ENCODE data around the gene NACC2.

NACC2 gene

DNA sequence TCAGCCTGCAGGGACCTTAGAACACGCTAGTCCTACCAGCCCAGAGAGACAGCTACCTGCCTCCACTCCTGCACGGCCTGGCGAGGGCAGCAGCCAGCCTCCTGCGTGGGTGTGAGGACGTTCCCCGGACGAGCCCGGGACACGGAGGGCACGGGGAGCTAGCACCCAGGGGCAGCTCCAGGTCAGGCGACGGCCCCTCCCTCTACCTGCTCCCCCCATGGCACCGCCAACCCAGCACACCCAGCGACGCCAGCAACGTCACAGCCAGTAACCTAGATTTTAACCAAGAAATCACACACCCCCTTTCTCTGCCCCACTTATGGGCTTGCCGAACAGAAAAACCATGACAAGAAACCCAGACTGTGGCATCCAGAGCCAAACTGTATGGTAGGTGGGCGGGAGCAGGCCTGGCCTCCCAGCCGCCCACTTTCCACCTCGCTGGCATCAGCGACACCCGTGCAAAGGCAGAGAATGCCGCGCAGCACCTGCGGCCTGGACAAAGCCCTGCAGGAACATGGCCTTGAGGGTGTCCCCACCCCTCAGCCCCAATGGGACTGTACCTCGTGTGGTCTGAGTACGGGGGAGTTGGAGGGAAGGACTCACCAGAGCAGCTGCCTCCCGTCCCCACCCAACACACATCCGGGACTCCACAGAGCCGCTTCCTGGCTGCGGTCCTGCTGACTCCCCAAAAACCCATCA, 47.9 kb downstream of the NACC2 start:
- Histone ChIP-seq H3K79me2 (ENCODE audit: control insufficient read depth, low read length) (no peaks in the 10 kb centered on the region), H3K27me3 (ENCODE audit: control insufficient read depth, low read length) (no peaks in the 10 kb centered on the region), H3K36me3 (ENCODE audit: control insufficient read depth, low read length) (no peaks in the 10 kb centered on the region), H3K4me1 (ENCODE audit: control insufficient read depth, low read length) (no peaks in the 10 kb centered on the region), H3K27ac (ENCODE audit: low read depth, low read length) (no peak overlapping the region), H3K4me2 (ENCODE audit: low read length) (no peak overlapping the region), H3F3A (ENCODE audit: control insufficient read depth, insufficient read depth) (no peaks in the 10 kb centered on the region), H4K20me1 (ENCODE audit: control insufficient read depth, insufficient read depth, low read depth, low read length) (no peaks in the 10 kb centered on the region), H3K9me3 (ENCODE audit: control insufficient read depth, insufficient read depth, low read length) (no peaks in the 10 kb centered on the region), H3K4me3 (ENCODE audit: low read length) (no peak overlapping the region), H3K9me2 (replicated peaks; ENCODE audit: control insufficient read depth, low read length) (no peaks in the 10 kb centered on the region)
- TF ChIP-seq EZH2phosphoT487 (IDR thresholded peaks at IDR 0.05; ENCODE audit: borderline replicate concordance, low read length), result no peak
- TF ChIP-seq, protein P1, sequence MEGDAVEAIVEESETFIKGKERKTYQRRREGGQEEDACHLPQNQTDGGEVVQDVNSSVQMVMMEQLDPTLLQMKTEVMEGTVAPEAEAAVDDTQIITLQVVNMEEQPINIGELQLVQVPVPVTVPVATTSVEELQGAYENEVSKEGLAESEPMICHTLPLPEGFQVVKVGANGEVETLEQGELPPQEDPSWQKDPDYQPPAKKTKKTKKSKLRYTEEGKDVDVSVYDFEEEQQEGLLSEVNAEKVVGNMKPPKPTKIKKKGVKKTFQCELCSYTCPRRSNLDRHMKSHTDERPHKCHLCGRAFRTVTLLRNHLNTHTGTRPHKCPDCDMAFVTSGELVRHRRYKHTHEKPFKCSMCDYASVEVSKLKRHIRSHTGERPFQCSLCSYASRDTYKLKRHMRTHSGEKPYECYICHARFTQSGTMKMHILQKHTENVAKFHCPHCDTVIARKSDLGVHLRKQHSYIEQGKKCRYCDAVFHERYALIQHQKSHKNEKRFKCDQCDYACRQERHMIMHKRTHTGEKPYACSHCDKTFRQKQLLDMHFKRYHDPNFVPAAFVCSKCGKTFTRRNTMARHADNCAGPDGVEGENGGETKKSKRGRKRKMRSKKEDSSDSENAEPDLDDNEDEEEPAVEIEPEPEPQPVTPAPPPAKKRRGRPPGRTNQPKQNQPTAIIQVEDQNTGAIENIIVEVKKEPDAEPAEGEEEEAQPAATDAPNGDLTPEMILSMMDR (IDR thresholded peaks at IDR 0.05; ENCODE audit: low read depth, low read length, poor library complexity, severe bottlenecking), result no peak

DNA sequence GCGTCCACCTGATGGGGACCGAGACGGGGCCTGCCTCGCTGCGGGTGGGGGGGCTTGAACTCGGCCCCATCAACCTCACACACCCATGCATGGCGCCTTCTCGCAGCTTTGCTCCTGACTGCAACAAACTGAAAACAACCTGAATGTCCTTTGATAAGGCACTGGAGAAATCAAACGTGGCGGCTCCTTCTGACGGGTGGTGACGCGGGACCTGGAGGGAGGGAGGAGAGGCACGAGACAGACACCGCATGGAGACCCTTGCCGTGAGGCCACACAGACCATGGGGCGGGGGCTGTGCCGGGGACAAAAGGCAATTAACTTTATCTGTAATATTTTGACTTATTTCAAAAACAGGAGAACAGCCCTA, 48.6 kb downstream of the NACC2 start:
- Histone ChIP-seq H3K4me3 (ENCODE audit: low read length) (no peak overlapping the region), H3K27ac (ENCODE audit: low read depth, low read length) (no peak overlapping the region), H3K36me3 (ENCODE audit: control insufficient read depth, low read length) (no peaks in the 10 kb centered on the region), H3F3A (ENCODE audit: control insufficient read depth, insufficient read depth) (no peaks in the 10 kb centered on the region), H3K79me2 (ENCODE audit: control insufficient read depth, low read length) (no peaks in the 10 kb centered on the region), H3K4me1 (ENCODE audit: control insufficient read depth, low read length) (no peaks in the 10 kb centered on the region), H3K9me2 (replicated peaks; ENCODE audit: control insufficient read depth, low read length) (no peaks in the 10 kb centered on the region), H3K9me3 (ENCODE audit: control insufficient read depth, insufficient read depth, low read length) (no peaks in the 10 kb centered on the region), H3K27me3 (ENCODE audit: control insufficient read depth, low read length) (no peaks in the 10 kb centered on the region), H3K4me2 (ENCODE audit: low read length) (no peak overlapping the region), H4K20me1 (ENCODE audit: control insufficient read depth, insufficient read depth, low read depth, low read length) (no peaks in the 10 kb centered on the region)
- TF ChIP-seq EZH2phosphoT487 (IDR thresholded peaks at IDR 0.05; ENCODE audit: borderline replicate concordance, low read length), result no peak
- TF ChIP-seq, protein P1 (IDR thresholded peaks at IDR 0.05; ENCODE audit: low read depth, low read length, poor library complexity, severe bottlenecking), result no peak

DNA sequence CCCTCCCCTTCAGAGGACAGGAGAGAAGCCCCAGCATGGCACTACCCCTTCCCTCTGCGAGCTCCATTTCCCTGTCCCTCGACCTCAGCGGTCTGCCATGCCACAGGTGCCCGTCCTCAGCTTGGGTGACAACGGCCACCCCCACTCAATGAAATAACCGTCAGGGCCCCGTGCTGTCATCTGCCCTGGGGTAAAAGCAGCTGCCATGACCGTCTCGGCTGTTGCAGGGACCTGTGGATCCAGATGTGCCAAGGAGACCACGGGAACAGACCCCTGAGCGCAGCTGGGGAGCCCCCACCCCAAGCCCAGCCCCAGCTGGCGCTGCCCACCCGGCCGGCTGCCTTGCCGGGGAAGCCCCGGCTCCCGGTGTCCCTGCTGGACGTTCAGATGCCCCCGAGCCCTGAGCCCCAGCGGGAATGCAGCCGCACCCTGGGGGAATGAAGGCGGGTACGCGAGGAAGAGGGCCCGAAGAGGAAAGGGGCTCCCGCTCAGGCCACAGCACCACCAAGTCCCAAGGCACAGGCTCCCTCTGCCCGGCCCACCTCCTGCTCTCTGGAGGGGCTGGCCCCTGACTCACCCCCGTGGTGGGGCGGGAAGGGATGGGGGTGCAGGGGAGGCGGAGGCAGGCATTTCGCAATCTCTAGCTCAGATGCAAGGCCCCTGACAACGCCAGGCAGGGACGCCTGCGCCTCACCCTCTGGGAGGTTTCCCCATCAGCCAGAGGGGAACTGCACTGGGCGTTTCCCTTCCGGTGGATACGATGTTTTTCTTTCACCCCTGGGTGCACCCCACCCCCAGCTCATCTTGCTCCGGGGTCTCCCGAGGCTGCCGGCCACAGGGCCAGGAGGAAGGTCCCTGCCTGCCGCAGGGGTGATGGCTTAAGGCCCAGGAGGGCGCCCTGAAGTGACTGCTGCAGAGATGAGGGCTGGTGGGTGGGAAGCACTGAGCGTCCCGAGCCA, 49.2 kb downstream of the NACC2 start:
- Histone ChIP-seq H3K79me2 (ENCODE audit: control insufficient read depth, low read length) (no peaks in the 10 kb centered on the region), H3K9me3 (ENCODE audit: control insufficient read depth, insufficient read depth, low read length) (no peaks in the 10 kb centered on the region), H3K27ac (ENCODE audit: low read depth, low read length) (no peak overlapping the region), H3K4me3 (ENCODE audit: low read length) (no peak overlapping the region), H3K4me2 (ENCODE audit: low read length) (no peak overlapping the region), H3K27me3 (ENCODE audit: control insufficient read depth, low read length) (no peaks in the 10 kb centered on the region), H3K4me1 (ENCODE audit: control insufficient read depth, low read length) (no peaks in the 10 kb centered on the region), H3F3A (ENCODE audit: control insufficient read depth, insufficient read depth) (no peaks in the 10 kb centered on the region), H4K20me1 (ENCODE audit: control insufficient read depth, insufficient read depth, low read depth, low read length) (no peaks in the 10 kb centered on the region), H3K9me2 (replicated peaks; ENCODE audit: control insufficient read depth, low read length) (no peaks in the 10 kb centered on the region), H3K36me3 (ENCODE audit: control insufficient read depth, low read length) (no peaks in the 10 kb centered on the region)
- TF ChIP-seq EZH2phosphoT487 (IDR thresholded peaks at IDR 0.05; ENCODE audit: borderline replicate concordance, low read length), result no peak
- TF ChIP-seq, protein P1 (IDR thresholded peaks at IDR 0.05; ENCODE audit: low read depth, low read length, poor library complexity, severe bottlenecking), result no peak

All from DOHH2 (cell line).